Stromal cell of bone marrow (primary cell): ENCODE measurements around the gene PREP.

Experiments
- DNase-seq: peaks from one replicate; pipeline ENCODE4 v3.0.0-alpha.2; 2012; ENCODE audit warnings: low read depth

Gene PREP

GRCh38 chr6:105397987-105398386 is 4.9 kb downstream of the PREP start:
- no peak for DNase-seq

- DNase-seq = no peak
These were observed 11.2 kb downstream of the PREP start for GRCh38 chr6:105391705-105392104.

DNA sequence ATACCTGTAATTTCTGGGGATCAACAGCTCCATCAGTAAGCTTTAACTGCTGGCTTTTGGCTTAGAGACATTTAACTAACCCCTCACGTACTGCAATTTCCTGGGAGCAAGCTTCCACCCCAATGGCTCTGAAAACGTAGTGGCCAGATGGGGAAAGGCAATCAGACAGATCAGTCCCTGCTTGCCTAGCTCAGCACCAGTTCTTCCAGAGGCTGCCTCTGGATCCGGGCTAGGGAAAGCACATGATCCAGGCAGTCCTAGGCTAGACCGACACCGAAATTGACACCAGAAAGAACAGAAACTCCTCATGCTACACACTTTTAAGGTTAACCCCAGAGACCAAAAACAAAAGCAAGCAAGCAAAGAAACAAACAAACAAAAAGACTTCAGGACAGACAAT is 13.3 kb downstream of the PREP start:
- DNase-seq = no peak

DNA sequence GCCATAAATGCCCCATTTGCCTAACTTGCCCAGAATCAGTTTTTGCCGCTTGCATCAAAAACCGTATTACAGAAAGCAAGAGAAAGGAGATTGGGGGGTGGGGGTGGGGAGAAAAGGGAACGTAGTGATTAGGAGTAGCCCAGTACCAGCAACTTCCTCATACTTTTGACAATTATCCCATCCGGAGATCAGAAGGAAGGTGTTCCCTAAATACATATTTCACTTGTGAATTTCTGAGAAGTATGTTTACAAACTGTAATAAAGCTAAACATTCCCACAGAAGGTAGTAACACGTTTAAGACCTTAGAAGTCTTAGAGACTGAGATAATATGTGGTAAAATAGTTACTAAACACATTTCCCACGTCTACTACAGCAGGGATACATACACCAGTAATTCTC is 14.5 kb downstream of the PREP start:
- no peak for DNase-seq

- DNase-seq = no peak
These were observed 18.9 kb downstream of the PREP start for GRCh38 chr6:105384004-105384403.

DNA sequence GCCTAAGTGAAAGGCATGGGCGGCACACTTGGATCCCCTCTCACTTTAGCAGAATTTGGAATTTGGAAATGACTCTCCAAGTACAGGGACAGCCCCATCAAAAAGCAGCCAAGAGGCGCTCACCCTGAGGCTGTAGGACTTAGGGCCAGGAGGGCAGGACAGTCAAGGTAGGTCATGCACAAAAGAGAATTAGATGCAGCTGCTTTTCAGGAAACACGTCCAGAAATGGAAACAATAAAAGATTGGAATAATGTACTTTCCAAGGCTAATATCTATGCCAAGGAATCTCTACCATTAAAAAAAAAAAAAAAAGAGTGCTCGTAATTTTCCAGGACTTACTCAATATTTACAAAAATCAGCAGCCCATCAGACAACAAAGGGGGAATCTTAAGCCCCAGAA is 19.9 kb downstream of the PREP start:
- DNase-seq = no peak

DNA sequence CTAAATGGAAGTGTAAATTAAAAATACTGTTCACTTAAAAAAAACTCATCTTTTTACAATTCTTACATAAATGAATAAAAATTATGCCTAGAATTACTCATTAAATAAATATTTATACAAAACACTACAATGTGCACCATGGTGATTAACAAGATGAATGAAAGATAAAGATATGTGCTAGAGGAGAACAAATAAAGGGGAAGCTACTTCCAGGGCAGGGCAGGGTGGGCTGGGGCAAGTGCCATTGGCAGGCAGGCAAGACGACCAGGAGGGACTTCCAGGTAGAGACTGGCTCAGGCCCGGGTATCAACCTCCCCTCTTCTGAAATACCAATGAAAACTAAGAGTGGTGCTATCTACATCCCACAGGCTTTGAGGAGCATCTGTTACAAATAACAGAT is 20.4 kb downstream of the PREP start:
- no peak for DNase-seq

GRCh38 chr6:105380634-105381033 is 22.2 kb downstream of the PREP start:
- DNase-seq = no peak

DNA sequence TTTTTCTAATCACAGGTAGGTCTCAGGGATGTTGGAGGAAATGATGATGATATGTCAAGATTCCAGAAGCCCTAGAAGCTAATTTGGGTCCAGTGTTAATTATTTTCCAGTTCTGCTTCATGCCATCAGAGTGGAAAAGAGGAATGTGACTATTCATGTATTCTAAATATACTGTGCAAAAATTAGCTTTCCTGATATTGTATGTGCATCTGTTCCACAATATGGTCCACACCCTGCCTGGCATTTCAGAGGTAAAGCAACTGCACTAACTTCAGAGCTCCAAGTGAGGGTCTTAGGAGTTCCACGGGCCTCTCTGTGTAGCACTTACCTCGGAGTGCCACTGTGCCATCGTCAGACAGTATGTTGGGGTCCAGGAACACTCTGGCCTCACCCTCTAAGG is 27.1 kb downstream of the PREP start:
- DNase-seq = no peak

GRCh38 chr6:105374010-105374420 is 28.9 kb downstream of the PREP start:
- no peak for DNase-seq

- DNase-seq = no peak
These were observed 29.4 kb downstream of the PREP start for GRCh38 chr6:105373481-105373880.

- DNase-seq = no peak
These were observed 30.1 kb downstream of the PREP start for GRCh38 chr6:105372849-105373182.

DNA sequence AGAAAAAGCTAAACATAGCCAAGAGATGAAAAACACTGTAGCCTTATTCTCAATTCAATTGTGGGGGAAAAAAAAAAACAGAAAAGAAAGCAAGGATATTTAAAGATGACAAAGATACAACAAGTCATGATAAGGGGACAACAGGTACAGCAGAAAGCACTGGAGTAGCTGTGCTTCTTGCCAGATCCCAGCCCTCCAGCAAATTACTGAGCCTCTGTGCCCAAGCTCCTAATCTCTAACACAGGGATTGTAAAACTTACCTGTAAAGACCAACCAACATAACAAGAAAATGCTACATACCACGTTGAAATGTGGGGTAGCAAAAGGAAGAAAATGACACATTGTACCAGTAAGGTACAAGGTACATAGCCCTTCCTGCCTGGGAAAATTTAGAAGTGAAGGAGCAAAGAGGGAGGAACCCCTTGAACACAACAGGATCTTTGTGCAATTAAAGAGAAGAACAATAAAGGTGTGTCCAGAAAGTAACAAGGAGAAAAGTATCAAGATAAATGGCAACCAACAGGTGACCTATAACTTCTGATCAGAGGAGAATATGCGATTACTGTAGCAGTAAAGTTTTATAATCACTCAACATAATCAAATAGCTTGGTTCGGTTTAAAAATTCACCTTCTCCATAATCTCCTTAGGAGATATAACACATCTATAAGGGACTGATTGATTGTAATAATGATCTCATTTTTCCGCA is 30.6 kb downstream of the PREP start:
- DNase-seq = no peak

GRCh38 chr6:105370351-105370750 is 32.5 kb downstream of the PREP start:
- DNase-seq = no peak

DNA sequence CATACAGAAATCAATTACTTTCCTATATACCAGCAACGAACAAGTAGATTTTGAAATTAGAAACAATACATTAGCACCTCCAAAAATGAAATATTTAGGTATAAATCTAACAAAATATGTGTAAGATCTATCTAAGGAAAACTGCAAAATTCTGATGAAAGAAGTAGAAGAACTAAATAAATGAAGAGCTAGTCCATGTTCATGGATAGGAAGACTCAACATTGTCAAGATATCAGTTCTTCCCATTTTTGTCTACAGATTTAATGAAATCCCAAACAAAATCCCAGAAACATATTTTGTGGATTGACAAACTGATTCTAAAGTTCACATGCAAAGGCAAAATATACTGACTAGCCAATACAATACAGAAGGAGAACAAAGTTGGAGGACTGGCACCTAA is 33.7 kb downstream of the PREP start:
- DNase-seq = no peak

DNA sequence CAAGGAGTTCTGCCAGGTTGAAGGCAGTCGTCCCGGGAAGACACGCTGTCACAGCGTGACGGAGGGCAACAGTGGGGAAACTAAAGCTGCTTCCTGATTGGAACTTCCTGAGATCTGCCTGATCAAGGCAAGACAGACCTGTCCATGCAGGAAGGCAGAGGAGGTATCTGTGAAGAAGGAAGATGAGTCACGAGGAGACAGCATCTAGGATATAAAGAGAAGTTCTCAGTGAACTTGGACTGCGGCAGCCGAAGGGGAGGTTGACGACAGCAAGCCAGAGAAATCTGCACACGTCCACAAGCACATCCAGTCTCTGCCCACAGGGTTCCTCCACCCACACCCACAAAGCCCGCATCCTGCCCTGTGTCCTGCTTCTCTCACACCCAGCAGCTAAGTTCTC is 38.6 kb downstream of the PREP start:
- DNase-seq = no peak

GRCh38 chr6:105363100-105363754 is 39.7 kb downstream of the PREP start:
- peak; percentile 39 for DNase-seq

DNA sequence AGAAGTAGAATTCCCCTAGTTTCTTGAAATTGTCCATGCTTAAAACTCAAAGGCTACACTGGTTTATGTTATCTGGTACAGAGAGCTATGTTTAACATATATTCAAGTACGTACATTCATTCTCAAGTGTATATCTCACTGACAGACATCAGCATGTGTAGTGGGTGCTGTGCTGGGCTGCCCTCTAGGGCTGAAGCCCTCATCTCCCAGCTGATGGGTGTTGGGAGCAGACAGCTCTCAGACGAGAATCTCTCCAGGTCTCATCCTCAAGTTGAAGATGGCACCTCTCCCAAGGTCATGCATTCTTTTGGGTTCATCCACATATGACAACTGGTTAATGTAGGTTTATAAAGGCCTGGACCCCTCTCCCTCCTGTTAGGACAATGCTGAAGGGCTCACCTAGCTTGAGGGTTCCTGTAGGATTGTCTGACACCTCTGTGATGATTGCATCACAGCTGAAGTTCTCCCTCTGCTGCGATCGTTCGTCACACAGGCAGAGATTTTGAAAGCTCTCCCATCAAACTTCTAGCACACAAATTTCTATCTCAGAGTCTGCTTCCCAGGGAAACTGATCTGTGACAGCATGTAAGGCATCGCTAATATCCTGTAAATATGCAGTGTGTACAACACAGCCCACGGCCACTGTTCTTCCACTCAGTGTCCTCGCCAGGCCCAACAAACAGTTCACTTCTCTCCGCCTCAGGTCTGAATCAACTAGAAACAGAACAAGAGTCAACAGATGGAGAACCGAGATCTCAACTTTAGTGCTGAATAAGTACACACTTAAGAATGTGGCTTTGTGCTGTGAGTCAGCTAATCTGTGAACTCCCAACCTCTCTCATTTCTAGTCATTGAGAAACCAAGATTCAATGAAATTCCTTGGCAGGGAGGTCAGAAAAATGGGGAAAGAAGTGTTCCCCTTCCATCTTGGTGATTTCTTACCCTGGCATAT is 43.2 kb downstream of the PREP start:
- peak; percentile 82 for DNase-seq

- no peak for DNase-seq
These were observed 45.7 kb downstream of the PREP start for GRCh38 chr6:105357165-105357564.

DNA sequence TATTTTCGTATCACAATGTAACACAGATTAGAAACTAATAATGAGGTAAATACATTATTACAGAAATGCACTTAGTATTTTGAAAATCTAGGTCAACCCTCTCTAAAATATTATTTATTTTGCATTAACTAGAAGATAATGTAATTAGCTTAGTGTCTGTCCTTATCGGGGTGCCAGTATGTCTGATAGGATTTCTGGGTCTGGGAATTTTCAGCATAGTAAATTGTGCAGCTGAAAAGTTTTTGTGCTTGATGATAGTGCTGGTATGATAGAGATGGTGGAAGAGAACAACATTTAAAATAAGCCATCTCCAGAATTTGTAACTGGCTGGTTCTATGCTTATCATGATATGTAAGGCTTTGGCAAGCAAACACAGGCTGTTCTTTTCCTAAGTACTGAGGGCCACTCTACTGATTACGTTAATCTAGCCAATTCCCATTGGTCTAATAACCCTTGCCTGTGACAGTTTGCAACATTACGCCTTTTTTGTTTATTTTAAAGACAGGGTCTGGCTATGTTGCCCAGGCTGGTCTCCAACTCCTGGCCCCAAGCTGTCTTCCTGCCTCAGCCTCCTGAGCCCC is 50.8 kb downstream of the PREP start:
- DNase-seq = no peak

DNA sequence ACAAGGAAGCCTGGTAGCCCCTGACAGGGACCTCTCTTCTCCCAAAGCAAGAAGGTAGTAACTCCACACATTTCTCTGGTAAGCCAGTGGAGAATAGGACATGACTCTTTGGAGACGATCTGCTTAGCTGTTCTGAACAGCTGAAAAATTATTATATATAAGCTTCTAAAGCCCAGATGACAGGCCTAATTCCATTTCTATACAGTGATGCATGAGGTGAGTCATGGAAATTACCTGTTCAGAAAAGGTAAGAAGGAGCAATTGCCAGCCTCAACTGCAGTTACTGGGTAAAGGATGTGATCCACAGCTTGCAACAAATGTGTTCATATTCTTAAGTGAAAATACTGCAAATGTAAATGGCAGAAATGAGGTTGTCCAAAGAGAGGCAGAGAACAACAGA is 54.0 kb downstream of the PREP start:
- DNase-seq = no peak

DNA sequence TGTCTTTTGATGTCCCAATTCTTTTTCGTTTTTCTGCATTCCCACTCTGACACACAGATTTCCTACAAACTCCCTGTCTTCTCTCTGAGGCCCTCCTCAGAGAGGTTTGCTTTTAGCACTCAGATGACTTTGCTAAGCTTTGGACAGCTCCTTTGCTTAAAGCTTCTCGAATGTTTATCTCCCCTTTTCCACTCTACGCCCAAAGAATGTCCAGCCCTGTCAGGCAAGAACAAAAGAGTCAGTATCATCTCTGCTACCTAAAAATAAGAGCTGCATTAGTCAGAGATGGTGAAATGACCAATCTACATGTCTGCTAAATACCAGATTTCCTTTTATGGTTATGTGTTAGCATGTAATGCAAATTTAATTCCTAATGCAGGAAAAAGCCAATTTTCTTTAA is 56.8 kb downstream of the PREP start:
- peak; percentile 18 for DNase-seq

- DNase-seq = no peak
These were observed 57.4 kb downstream of the PREP start for GRCh38 chr6:105345506-105345905.
